Activated CD4-positive, alpha-beta memory T cell treated with anti-CD3 and anti-CD28 coated beads for 36 hours (primary cell): ENCODE measurements around the gene TRIM54. TPM values are rescaled to one million over a fixed set of nuclear protein-coding genes. Genes with fewer than 3 reads are reported as not detected.
"Not testable (repeated sequence)": the region's sequence is repeated elsewhere in the genome, so short reads cannot be mapped to it uniquely, and the experiment has no call there.

Experiments
- CTCF ChIA-PET: fragments of 350-600 bp; sonication (Branson Sonifier 250); formaldehyde crosslinking; loops from one replicate; lab custom pipeline; 2021; ENCODE audit warnings: antibody characterized with exemption, inconsistent platforms; lab: Charles Lee
- POLR2A ChIA-PET: fragments of 350-600 bp; sonication (Branson Sonifier 250); formaldehyde crosslinking; loops from one replicate; lab custom pipeline; 2021; ENCODE audit warnings: antibody characterized with exemption; lab: Charles Lee
- DNase-seq: peaks from one replicate; pipeline ENCODE4 v3.0.0-alpha.2; 2020
- H3K27ac Mint-ChIP-seq: one replicate; pipeline ENCODE4 v1.8.0; 2021; ENCODE audit warnings: mixed read lengths
- H3K27me3 Mint-ChIP-seq: one replicate; pipeline ENCODE4 v1.8.0; 2021; ENCODE audit warnings: mixed read lengths
- H3K36me3 Mint-ChIP-seq: one replicate; pipeline ENCODE4 v1.8.0; 2021; ENCODE audit warnings: mixed read lengths
- H3K4me1 Mint-ChIP-seq: one replicate; pipeline ENCODE4 v1.8.0; 2021; ENCODE audit warnings: low read depth, mixed read lengths
- H3K4me3 Mint-ChIP-seq: one replicate; pipeline ENCODE4 v1.8.0; 2021; ENCODE audit warnings: mild to moderate bottlenecking, mixed read lengths
- H3K9me3 Mint-ChIP-seq: one replicate; pipeline ENCODE4 v1.8.0; 2021; ENCODE audit warnings: mixed read lengths
- intact Hi-C: fragments of 100-400 bp; cut with micrococcal nuclease; formaldehyde crosslinking; loops from one replicate; pipeline ENCODE4 v1.15.1; 2023
- total RNA-seq, 2 experiments: library from RNA; stranded (reverse); gene quantifications; one replicate each; pipeline ENCODE4 v1.2.3, GENCODE V29; 2021

The TRIM54 gene
- total RNA-seq, 2 experiments from 2014 or later = not detected

DNA sequence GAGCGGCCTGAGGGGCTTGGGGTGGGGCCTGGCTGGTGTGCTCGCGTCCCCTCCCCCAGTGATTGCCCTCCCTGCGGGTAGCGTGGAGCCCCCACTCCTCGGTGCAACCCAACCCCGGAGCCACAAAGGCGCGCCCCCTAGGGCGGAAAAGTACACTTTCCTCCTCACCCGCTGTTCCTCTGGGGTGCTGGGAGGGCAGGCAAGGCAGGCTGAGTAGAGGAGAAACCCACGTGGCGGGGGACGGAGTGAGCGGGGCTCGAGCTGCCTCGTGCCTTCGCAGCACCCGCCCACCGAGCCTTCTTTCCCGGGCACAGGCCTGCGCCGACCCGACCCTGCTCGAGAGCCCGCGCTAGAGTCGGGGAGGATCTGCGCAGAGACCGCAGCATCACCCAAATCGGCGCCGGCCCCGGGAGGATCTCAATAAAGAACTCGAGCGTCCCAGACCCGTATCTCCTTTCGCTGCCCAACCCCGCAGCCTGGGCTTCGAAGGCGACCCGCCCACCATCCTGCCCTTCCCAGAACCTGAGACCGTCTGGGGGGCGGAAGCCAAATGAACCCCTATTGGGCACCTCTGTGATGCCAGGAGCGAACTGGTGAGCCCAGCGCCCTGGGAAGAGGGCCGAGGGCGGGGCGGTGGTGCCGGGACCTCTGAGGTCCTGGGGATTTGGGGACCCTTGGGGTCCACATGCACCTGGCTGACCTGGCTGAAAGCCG is 24.5 kb downstream of the TRIM54 start:
- peak; percentile 39 for DNase-seq
- intact Hi-C loops = no loop called here

DNA sequence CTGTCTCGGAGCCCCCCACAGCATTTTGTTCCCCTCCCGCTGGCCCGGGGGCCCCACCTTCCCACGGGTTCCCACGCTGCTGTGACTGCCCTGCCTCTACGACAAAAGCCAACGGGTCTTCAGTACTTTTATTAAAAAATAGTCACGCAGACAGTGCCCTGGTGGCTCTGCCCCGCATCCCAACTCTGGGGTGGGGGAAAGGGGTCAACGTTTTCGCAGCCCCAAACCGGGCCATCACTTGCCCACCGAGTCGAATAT is 25.0 kb downstream of the TRIM54 start:
- Mint-ChIP-seq H3K9me3 (no peaks in the 10 kb centered on the region), H3K4me1 (peaks cover 8% of the 10 kb centered on the region), H3K36me3 (peaks cover 22% of the 10 kb centered on the region), H3K27ac (no peak overlapping the region), H3K27me3 (peaks cover 20% of the 10 kb centered on the region), H3K4me3 (no peak overlapping the region)
- intact Hi-C loops = no loop called here
- DNase-seq = no peak
- CTCF ChIA-PET = interaction anchor here (0.7 kb wide), 1 partner anchor 56 kb away, joined by 3 read pairs; no protein-coding TSS in a partner anchor
- POLR2A ChIA-PET = no interaction called here

More for the DNA sequence above, 24.5 kb downstream of the TRIM54 start:
- Mint-ChIP-seq H3K36me3 (peaks cover 22% of the 10 kb centered on the region), H3K27ac (no peak overlapping the region), H3K27me3 (peaks cover 20% of the 10 kb centered on the region), H3K4me3 (peak overlapping the region; percentile 5), H3K9me3 (no peaks in the 10 kb centered on the region), H3K4me1 (peaks cover 8% of the 10 kb centered on the region)
- CTCF ChIA-PET = interaction anchor here (0.7 to 1.0 kb wide), 2 partner anchors 56 to 463 kb away, joined by 3 read pairs; no protein-coding TSS in a partner anchor
- POLR2A ChIA-PET = no interaction called here

GRCh38 chr2:27307545-27308358 is 25.5 kb downstream of the TRIM54 start:
- DNase-seq = no peak
- Mint-ChIP-seq H3K27me3 (peaks cover 20% of the 10 kb centered on the region), H3K27ac (no peak overlapping the region), H3K4me1 (peaks cover 8% of the 10 kb centered on the region), H3K36me3 (peaks cover 28% of the 10 kb centered on the region), H3K9me3 (no peaks in the 10 kb centered on the region), H3K4me3 (no peak overlapping the region)
- POLR2A ChIA-PET = no interaction called here
- intact Hi-C loops = no loop called here
- CTCF ChIA-PET = interaction anchor here (0.7 kb wide), 1 partner anchor 57 kb away, joined by 3 read pairs; no protein-coding TSS in a partner anchor

DNA sequence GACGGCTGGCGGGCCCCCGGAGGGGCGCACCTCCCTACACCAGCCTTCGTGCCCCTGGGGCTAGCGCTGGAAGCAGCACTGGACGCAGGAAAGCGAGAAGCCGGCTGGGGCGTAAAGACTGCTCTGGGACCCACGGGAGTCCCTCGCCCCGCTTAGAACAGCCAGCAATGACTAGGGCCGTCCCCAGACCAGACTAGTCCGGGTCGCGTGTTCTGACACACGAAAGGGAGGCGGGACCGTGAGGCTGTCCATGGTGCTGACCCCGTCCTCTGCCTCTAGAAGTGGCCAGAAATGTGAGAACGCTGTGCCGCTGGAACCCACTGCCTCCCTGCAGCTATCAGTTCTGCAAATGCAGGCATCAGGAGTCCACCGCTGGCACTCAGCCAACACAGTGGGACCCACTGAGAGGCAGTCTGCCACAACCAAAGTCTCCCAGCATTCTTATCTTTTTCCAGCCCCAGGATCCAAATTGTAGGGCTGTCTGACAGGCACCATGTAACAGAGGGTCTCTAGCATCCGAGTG is 26.2 kb downstream of the TRIM54 start, which contains the start of gene UCN:
Gene UCN (minus strand): TSS at position 87 of the 523 bp plus-strand sequence. CDS start 550 bp downstream, outside the sequence.
- peaks cover 28% of the 10 kb centered on the region for H3K36me3 Mint-ChIP-seq
- no peak within 1 kb of the TSS for H3K4me3 Mint-ChIP-seq
- H3K9me3 Mint-ChIP-seq = no peaks in the 10 kb centered on the region
- POLR2A ChIA-PET = no interaction called here
- CTCF ChIA-PET = no interaction called here
- peaks cover 8% of the 10 kb centered on the region for H3K4me1 Mint-ChIP-seq
- no peak for DNase-seq
- no peak within 1 kb of the TSS for H3K27ac Mint-ChIP-seq
- intact Hi-C loops = no loop called here
- H3K27me3 Mint-ChIP-seq = peaks cover 20% of the 10 kb centered on the region

- intact Hi-C loops = no loop called here
- Mint-ChIP-seq H3K4me3 (no peak overlapping the region), H3K9me3 (no peaks in the 10 kb centered on the region), H3K27me3 (peaks cover 18% of the 10 kb centered on the region), H3K4me1 (peaks cover 8% of the 10 kb centered on the region), H3K36me3 (peaks cover 28% of the 10 kb centered on the region), H3K27ac (no peak overlapping the region)
- ChIA-PET POLR2A (no interaction called here), CTCF (no interaction called here)
- no peak for DNase-seq
Measured at GRCh38 chr2:27309651-27310050, 27.4 kb downstream of the TRIM54 start.

DNA sequence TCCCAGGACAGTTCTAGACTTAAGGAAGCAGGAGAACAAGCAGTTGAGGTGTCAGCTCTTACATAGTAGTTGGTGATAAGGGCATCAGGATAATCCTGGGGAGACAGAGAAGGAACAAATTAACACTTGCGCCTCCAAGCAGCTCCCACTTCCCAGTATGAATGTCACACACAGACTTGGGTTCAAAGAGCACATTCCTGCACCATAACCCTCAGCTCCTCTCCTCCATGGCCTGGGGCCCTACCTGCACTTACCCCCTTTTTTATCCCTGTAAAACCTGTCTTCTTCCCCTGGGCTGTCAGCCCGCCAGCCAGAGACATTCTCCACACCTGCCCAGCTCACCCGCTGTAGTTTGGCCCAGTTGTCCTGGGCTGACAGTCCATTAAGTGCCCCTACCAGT is 29.9 kb downstream of the TRIM54 start:
- Mint-ChIP-seq H3K27ac (no peak overlapping the region), H3K4me3 (no peak overlapping the region), H3K9me3 (no peaks in the 10 kb centered on the region), H3K36me3 (peaks cover 31% of the 10 kb centered on the region), H3K4me1 (peaks cover 2% of the 10 kb centered on the region), H3K27me3 (no peaks in the 10 kb centered on the region)
- no peak for DNase-seq
- ChIA-PET CTCF (interaction anchor here (2.2 kb wide), 1 partner anchor 9 kb away, joined by 13 read pairs; no protein-coding TSS in a partner anchor), POLR2A (no interaction called here)
- intact Hi-C loops = no loop called here

DNA sequence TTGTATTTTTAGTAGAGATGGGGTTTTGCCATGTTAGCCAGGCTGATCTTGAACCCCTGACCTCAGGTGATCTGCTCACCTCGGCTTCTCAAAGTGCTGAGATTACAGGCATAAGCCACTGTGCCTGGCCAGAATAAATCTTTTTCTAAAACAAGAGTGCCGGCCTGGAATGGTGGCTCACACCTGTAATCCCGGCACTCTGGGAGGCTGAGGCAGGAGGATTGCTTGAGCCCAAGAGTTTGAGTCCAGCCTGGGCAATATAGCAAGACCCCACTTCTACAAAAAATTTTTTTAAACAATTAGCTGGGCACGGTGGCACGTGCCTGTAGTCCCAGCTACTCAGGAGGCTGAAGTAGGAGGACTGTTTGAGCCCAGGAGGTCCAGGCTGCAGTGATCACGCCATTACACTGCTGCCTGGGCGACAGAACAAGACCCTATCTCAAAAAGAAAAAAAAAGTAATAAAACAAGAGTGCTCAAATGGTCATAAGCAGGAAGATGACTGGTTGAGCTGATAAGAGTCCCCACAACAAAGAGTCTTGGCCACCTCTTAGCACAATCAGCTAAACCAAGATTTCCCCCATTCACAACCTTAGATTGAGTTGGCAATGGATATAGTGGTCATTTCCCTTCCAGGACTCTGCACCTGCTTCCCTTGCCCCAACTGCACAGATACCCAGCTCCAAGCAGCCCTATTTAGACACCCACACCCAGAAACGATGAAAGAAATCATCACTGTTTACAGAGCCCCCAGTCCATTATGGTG is 31.8 kb downstream of the TRIM54 start:
- ChIA-PET CTCF (interaction anchor here (0.9 to 1.6 kb wide), 2 partner anchors 11 to 35 kb away, joined by 3 to 8 read pairs; no protein-coding TSS in a partner anchor), POLR2A (no interaction called here)
- intact Hi-C loops = no loop called here
- Mint-ChIP-seq H3K4me3 (no peak overlapping the region), H3K27ac (no peak overlapping the region), H3K27me3 (no peaks in the 10 kb centered on the region), H3K36me3 (peaks cover 27% of the 10 kb centered on the region), H3K9me3 (no peaks in the 10 kb centered on the region), H3K4me1 (no peaks in the 10 kb centered on the region)
- DNase-seq = no peak

GRCh38 chr2:27314709-27315108 is 32.5 kb downstream of the TRIM54 start:
- H3K9me3 Mint-ChIP-seq = no peaks in the 10 kb centered on the region
- H3K27me3 Mint-ChIP-seq = no peaks in the 10 kb centered on the region
- H3K4me3 Mint-ChIP-seq = no peak overlapping the region
- no peaks in the 10 kb centered on the region for H3K4me1 Mint-ChIP-seq
- no peak for DNase-seq
- intact Hi-C loops = no loop called here
- no peak overlapping the region for H3K27ac Mint-ChIP-seq
- ChIA-PET POLR2A (no interaction called here), CTCF (interaction anchor here (0.6 to 1.6 kb wide), 3 partner anchors 12 to 374 kb away, joined by 3 to 8 read pairs (median 3); no protein-coding TSS in a partner anchor)
- peaks cover 22% of the 10 kb centered on the region for H3K36me3 Mint-ChIP-seq

DNA sequence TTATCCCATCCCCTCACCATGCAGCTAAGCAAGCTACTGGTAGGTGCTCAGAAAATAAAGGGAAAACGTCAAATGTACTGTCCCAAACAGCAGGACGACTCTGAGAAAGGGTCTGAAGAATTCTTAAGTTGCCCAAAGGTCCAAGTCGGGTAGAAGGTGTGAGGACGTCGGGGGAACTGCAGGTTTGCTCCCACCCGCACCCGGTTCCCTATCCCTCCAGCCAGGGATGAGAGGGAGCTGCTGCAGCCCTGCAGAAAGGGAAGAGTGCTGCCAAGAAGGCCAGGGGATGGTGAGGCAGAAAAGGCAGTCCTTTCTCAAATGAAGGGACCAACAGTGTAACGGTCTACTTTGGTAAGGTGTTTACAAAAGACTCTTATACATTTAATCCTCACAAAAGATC is 32.9 kb downstream of the TRIM54 start:
- intact Hi-C loops = no loop called here
- H3K4me1 Mint-ChIP-seq = no peaks in the 10 kb centered on the region

GRCh38 chr2:27316655-27317412 is 34.6 kb downstream of the TRIM54 start:
- H3K27ac Mint-ChIP-seq = no peak overlapping the region

More for the DNA sequence above, 32.9 kb downstream of the TRIM54 start:
- Mint-ChIP-seq H3K9me3 (no peaks in the 10 kb centered on the region), H3K36me3 (peaks cover 20% of the 10 kb centered on the region), H3K27me3 (no peaks in the 10 kb centered on the region), H3K27ac (no peak overlapping the region), H3K4me3 (no peak overlapping the region)
- CTCF ChIA-PET = interaction anchor here (0.6 to 1.6 kb wide), 2 partner anchors 12 to 373 kb away, joined by 3 to 8 read pairs; no protein-coding TSS in a partner anchor
- no peak for DNase-seq
- POLR2A ChIA-PET = no interaction called here

GRCh38 chr2:27319839-27320238 is 37.6 kb downstream of the TRIM54 start:
- H3K27me3 Mint-ChIP-seq, H3K4me3 Mint-ChIP-seq, H3K36me3 Mint-ChIP-seq, H3K9me3 Mint-ChIP-seq, intact Hi-C loops, H3K27ac Mint-ChIP-seq, DNase-seq: not testable (repeated sequence)
- POLR2A ChIA-PET = interaction anchor here (1.3 kb wide), 1 partner anchor 9 kb away, joined by 3 read pairs; no protein-coding TSS in a partner anchor
- CTCF ChIA-PET = interaction anchor here (0.9 to 4.6 kb wide), 2 partner anchors 17 to 50 kb away, joined by 3 to 32 read pairs; partner anchors contain the start of gene EIF2B4
- H3K4me1 Mint-ChIP-seq = peaks cover 18% of the 10 kb centered on the region

More at GRCh38 chr2:27316655-27317412, 34.6 kb downstream of the TRIM54 start:
- H3K27me3 Mint-ChIP-seq = no peaks in the 10 kb centered on the region
- peaks cover 5% of the 10 kb centered on the region for H3K4me1 Mint-ChIP-seq
- DNase-seq = no peak
- intact Hi-C loops = no loop called here
- ChIA-PET POLR2A (no interaction called here), CTCF (interaction anchor here (0.8 to 4.6 kb wide), 2 partner anchors 14 to 37 kb away, joined by 3 to 32 read pairs; no protein-coding TSS in a partner anchor)
- peaks cover 11% of the 10 kb centered on the region for H3K36me3 Mint-ChIP-seq
- no peak overlapping the region for H3K4me3 Mint-ChIP-seq
- no peaks in the 10 kb centered on the region for H3K9me3 Mint-ChIP-seq
